ENCODE results near the gene ANKRD18A.

- TF ChIP-seq CTCF (IDR thresholded peaks at IDR 0.05) (peak in 1 of 4 experiments; percentile 12), POLR2AphosphoS5 (IDR thresholded peaks at IDR 0.05) (no peak), EP300 (IDR thresholded peaks at IDR 0.05) (no peak), POLR2A (IDR thresholded peaks at IDR 0.05) (no peak)
These were observed 21.8 kb upstream of the ANKRD18A start for GRCh38 chr9:38641985-38642864.
